Activated T-cell treated with anti-CD3 and anti-CD28 coated beads, Interleukin-2, amount 50 U/mL, for 4 hours (primary cell): ENCODE data around the gene FHIP1A. TPM values are rescaled to one million over a fixed set of nuclear protein-coding genes. Genes with fewer than 3 reads are reported as not detected.

Experiments
- ATAC-seq, 2 donors: fragments of 200-7000 bp; cut with Tn5 transposase; one replicate each; pipeline ENCODE4 v1.10.0; 2021
- DNase-seq: peaks from one replicate; pipeline ENCODE4 v3.0.0-alpha.2; 2020
- H3K27me3 Mint-ChIP-seq: one replicate; pipeline ENCODE4 v1.8.0; 2021; ENCODE audit warnings: low read depth, mixed read lengths
- H3K36me3 Mint-ChIP-seq: one replicate; pipeline ENCODE4 v1.8.0; 2022; ENCODE audit warnings: mixed read lengths; ENCODE audit not compliant: insufficient read depth
- H3K4me1 Mint-ChIP-seq: one replicate; pipeline ENCODE4 v1.8.0; 2021; ENCODE audit warnings: low read depth, mixed read lengths
- H3K4me3 Mint-ChIP-seq: one replicate; pipeline ENCODE4 v1.8.0; 2021; ENCODE audit warnings: mild to moderate bottlenecking, moderate library complexity, mixed read lengths
- H3K9me3 Mint-ChIP-seq: one replicate; pipeline ENCODE4 v1.8.0; 2021; ENCODE audit warnings: mixed read lengths
- total RNA-seq, 3 donors: library from RNA; stranded (reverse); gene quantifications; one replicate each; pipeline ENCODE4 v1.2.1, GENCODE V29; 2021

Gene FHIP1A
- total RNA-seq, 3 donors from 2014 or later = 0.08 to 0.15 (median 0.11) TPM

DNA sequence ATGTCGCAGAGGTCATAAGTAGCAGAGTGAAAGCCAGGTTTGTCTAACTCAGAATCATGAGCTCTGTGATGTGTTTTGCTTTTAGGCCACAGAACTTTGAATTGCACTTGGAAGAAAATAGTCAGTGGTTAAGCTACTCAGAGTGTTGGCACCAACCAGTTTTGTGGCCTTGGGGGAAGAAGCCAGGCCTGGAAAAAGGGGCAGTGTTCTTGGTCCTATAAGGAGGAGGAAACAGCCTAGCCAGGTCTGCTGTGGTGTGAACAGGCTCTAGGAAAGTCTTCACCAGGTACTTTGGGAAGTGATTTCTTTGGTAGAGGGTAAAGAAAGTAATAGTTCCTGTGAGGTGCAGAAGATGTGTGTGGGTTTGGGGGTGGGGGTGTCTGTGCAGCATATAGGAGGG lies 49.2 kb downstream of the FHIP1A start:
- no peaks in the 10 kb centered on the region for H3K4me1 Mint-ChIP-seq

More for the DNA sequence above, 49.2 kb downstream of the FHIP1A start:
- Mint-ChIP-seq H3K27me3 (peaks cover 6% of the 10 kb centered on the region), H3K9me3 (no peaks in the 10 kb centered on the region), H3K4me3 (no peak overlapping the region), H3K36me3 (no peaks in the 10 kb centered on the region)
- DNase-seq (no peak), ATAC-seq (no peak)

Other genes starting within 250 kb of the FHIP1A start
- not detected for gene PRSS48, start 132.0 kb upstream of the FHIP1A start, total RNA-seq
- under 1 TPM; 0.24 to 0.61 (median 0.56) TPM for gene SH3D19, start 83.6 kb upstream of the FHIP1A start, total RNA-seq